Stimulated activated CD4-positive, alpha-beta T cell treated with anti-CD3 and anti-CD28 coated beads, TNF-alpha, amount 100 ng/mL, for 1 hour (primary cell): Measurements from ENCODE around the gene CDH4.

Source experiments
- DNase-seq, 3 donors: peaks; one replicate each; pipeline ENCODE4 v3.0.0-alpha.2; 2020; ENCODE audit warnings: low read depth in 3 of 3, low spot score in 1 of 3

CDH4 gene

GRCh38 chr20:61640131-61640870 is 388.2 kb downstream of the CDH4 start:
- DNase-seq = no peak

GRCh38 chr20:61640871-61641245 is 388.8 kb downstream of the CDH4 start:
- DNase-seq = no peak

DNA sequence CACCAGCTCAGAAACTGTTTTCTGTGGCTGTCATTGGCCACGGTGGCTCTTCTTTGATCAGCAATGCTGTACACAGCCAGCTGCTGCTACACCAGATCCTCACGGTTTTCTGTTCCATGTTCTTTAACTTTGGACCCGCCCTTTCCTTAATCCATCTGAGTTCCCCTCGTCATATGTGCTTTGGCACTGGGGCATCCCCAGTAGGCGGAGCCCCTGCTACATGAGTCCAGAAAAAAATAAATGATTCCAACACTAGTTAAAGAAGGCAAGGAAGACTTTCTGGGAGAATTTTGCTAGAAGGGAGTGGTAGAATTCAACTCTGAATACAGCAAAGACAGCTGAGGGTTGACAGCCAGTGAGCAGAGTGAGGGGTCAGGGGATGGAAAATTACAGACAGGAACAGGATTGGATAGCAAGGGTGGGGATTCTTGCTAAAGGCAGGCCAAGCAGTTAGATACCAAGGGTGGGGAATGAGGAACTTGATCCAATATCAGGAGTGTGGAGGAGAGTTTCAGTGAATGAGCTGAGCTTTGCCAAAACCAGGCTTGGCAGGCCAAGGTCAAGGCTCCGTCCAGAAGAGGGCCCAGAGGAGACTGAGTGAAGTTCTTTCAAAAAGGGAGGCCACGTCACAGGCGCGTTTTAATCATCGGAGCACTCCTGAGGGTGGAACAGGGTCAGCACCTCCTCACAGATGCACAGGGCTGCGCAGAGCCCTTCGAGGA is 391.8 kb downstream of the CDH4 start:
- no peak for DNase-seq

- DNase-seq = no peak
Observed at GRCh38 chr20:61644378-61645076, 392.5 kb downstream of the CDH4 start.

DNA sequence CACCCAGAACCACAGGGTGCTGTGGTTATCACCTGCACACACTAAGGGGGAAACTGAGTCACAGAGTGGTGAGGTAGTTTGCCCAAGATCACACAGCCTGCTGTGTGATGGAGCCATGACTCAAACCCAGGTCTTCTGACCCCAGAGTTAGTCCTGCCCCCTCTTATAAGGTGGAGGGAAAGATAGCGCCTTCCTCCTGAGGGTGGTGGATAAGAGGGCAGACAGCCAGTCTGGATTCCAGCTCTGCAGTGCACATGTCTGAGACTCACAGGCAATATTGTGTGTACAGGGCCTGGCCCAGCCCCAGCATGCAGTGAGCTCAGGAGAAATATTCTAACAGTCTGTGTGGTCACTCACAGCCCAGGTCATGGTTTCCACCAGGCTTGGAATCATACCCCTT is 393.7 kb downstream of the CDH4 start:
- no peak for DNase-seq

DNA sequence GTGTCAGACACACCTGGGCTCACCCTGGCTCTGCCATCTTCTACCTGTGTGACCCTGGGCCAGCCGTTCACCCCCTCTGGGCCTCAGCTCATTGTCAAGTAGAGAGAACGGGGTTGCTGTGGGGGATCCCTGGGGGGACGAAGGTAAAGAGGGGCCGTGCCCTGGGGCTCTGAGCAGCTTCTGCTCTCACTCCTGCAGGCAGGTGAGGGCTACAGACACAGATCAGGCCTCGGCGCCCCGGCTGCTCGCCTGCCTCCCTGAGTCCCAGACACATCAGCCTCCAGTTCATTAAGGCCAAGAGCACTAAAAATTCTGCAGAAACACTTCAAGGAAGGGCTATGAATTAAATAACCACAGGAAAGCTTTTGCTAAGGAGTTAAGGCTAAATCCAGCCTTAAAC is 394.4 kb downstream of the CDH4 start:
- no peak for DNase-seq

GRCh38 chr20:61646986-61647385 is 394.9 kb downstream of the CDH4 start:
- DNase-seq = no peak

GRCh38 chr20:61647702-61648101 is 395.6 kb downstream of the CDH4 start:
- DNase-seq = no peak

- no peak for DNase-seq
Observed at GRCh38 chr20:61649105-61649859, 397.2 kb downstream of the CDH4 start.

GRCh38 chr20:61649860-61650162 is 397.8 kb downstream of the CDH4 start:
- no peak for DNase-seq

- DNase-seq = no peak
Observed at GRCh38 chr20:61650912-61651733, 399.1 kb downstream of the CDH4 start.

DNA sequence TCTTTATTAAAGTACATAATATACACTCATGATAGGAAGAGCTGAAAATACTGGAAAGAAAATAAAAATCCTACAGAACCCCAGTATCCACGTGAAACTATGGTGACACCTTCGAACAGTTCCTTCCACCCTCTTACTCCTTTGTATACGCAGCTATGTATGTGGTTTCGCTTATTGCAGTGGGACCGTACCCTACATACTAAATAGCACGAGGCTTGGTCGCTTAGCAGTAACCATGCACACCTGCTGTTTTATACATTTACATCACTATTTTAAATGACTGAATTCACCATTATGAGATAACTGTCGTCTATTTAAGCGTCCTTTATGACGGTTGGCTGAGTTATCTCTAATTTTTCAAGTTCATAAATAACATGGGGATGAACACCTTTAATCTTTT is 400.1 kb downstream of the CDH4 start:
- no peak for DNase-seq

GRCh38 chr20:61654726-61655125 is 402.7 kb downstream of the CDH4 start:
- DNase-seq = no peak

GRCh38 chr20:61655591-61655990 is 403.5 kb downstream of the CDH4 start:
- DNase-seq = no peak

- no peak for DNase-seq
Observed at GRCh38 chr20:61656198-61656597, 404.1 kb downstream of the CDH4 start.

DNA sequence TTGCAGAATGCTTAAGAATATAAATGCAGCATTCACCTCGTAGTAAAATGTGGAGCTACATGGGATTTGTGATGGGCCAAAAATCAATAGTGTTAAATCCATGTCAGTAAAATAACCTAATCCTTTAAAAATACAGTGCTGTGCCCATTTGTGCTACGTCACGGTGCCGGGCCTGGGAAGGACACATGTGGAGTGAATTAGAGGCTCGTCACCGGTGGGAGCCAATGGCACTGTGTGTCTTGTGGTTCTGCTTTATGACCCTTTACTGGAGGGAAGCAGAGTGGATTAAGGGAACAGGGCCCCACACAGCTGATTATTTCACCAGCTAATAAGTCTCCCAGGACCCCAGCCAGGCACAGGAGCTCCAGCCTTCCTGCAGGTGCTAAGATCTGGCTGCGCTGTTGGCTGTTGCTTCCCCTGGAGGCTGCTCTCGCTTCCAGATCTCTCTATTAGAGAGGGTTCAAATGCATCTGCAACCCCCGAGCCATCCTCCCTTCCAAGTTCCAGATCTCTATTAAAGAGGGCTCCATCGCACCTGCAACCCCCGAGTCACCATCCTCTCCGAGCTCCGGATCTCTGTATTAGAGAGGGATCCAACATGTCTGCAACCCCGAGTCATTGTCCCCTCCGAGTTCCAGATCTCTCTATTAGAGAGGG is 405.8 kb downstream of the CDH4 start:
- DNase-seq = no peak

GRCh38 chr20:61658563-61658962 is 406.5 kb downstream of the CDH4 start:
- no peak for DNase-seq

DNA sequence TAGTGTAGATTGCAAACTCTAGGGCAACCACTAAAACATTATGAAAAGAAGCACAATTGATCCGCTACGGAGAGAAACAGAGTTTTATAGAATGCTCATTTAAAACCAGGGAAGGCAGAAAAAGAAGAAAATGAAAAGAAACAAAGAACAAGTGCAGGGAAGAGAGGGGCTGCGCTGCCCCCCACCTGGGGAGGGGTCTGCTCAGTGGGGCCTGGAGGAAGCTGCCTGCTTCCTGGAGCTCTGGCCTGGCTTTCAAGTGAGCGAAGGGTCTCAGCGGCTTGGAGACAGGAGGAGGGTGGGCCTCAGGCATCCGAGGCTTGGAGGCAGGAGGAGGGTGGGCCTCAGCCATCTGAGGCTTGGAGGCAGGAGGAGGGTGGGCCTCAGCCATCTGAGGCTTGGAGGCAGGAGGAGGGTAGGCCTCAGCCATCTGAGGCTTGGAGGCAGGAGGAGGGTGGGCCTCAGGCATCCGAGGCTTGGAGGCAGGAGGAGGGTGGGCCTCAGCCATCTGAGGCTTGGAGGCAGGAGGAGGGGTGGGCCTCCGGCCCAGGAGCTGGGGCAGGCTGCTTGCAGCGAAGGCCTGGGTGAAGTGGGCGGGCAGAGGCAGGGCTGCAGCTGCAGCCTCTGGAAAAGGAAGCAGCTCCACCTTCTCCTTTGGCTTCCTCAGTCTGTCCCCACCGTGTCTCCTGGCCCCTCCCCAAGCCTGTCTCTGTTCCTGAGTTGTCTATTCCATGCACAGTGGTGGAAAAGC is 407.4 kb downstream of the CDH4 start:
- DNase-seq = no peak

GRCh38 chr20:61659994-61660346 is 407.9 kb downstream of the CDH4 start:
- no peak for DNase-seq

DNA sequence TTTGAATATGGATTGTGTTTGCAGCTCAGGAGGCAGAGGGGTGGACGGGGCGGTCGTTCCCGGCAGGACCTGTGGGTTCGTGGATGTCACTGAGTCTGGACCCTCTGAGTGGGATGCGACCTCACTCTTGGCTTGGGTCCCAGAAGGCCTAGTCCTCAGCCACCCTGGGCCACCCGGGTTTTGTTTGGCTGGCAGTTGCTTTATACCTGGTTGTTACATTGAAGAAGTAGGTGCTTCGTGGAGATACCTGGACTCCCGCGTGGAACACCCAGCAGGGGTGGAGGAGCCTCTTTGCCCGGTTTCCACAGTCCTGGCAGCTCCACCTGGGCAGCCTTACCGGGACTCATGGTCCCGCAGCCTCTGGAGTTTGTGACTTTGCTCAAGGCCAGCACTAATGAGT is 408.5 kb downstream of the CDH4 start:
- no peak for DNase-seq
